H1 (cell line): ENCODE results near the gene PROK2. TPM values are rescaled to one million over a fixed set of nuclear protein-coding genes. Genes with fewer than 3 reads are reported as not detected.
A peak's percentile ranks its signal among the peaks of the same experiment; 100 is the strongest.

Experiments
- CTCF ChIA-PET: fragments of 300-600 bp; sonication (Branson Sonifier 250); formaldehyde crosslinking; loops from one replicate; lab custom pipeline; 2021; ENCODE audit not compliant: partially characterized antibody; lab: Charles Lee
- POLR2A ChIA-PET: fragments of 300-600 bp; sonication (Branson Sonifier 250); formaldehyde crosslinking; loops from one replicate; lab custom pipeline; 2021; ENCODE audit warnings: inconsistent platforms; ENCODE audit not compliant: partially characterized antibody; lab: Charles Lee
- DNase-seq, 2 experiments: peaks; one replicate each; pipeline versions ENCODE4 v3.0.0 to v3.0.0-alpha.2; 2010 to 2022; ENCODE audit warnings: low spot score in 2 of 2, low read depth in 1 of 2, mixed read lengths in 1 of 2
- FAIRE-seq: peaks from 2 replicates; lab custom pipeline; 2011; peaks lifted over from hg19 to GRCh38; lab: Jason Lieb, UNC
- H2AFZ ChIP-seq: 2 replicates; pipeline ENCODE4 v1.8.1; 2012; ENCODE audit warnings: low read length, inconsistent platforms
- H2AK5ac ChIP-seq: 2 replicates; pipeline ENCODE4 v1.6.1; 2013; ENCODE audit warnings: low read depth, low read length
- H2BK120ac ChIP-seq: replicated peaks from 2 replicates; pipeline ENCODE3; 2013; ENCODE audit warnings: low read depth, low read length, inconsistent platforms
- H2BK12ac ChIP-seq: 2 replicates; pipeline ENCODE4 v1.6.1; 2013; ENCODE audit warnings: low read depth, low read length
- H2BK15ac ChIP-seq: 2 replicates; pipeline ENCODE4 v1.6.1; 2013; ENCODE audit warnings: low read length
- H2BK20ac ChIP-seq: 2 replicates; pipeline ENCODE4 v1.6.1; 2013; ENCODE audit warnings: low read length
- H2BK5ac ChIP-seq: 2 replicates; pipeline ENCODE4 v1.6.1; 2013; ENCODE audit warnings: low read depth, low read length
- H3K14ac ChIP-seq: 2 replicates; pipeline ENCODE4 v1.6.1; 2013; ENCODE audit warnings: inconsistent platforms; ENCODE audit not compliant: insufficient read length
- H3K18ac ChIP-seq: 2 replicates; pipeline ENCODE4 v1.6.1; 2013; ENCODE audit warnings: low read length; ENCODE audit errors: extremely low read depth
- H3K23ac ChIP-seq: 2 replicates; pipeline ENCODE4 v1.6.1; 2013; ENCODE audit warnings: inconsistent platforms; ENCODE audit not compliant: insufficient read length
- H3K23me2 ChIP-seq: 2 replicates; pipeline ENCODE4 v1.6.1; 2013; ENCODE audit warnings: low read depth, low read length
- H3K27ac ChIP-seq: 2 replicates; pipeline ENCODE4 v1.6.1; 2011; ENCODE audit warnings: low read depth, low read length, inconsistent platforms
- H3K27me3 ChIP-seq, 4 experiments: replicated peaks in 1 of 4; 1 replicate in 1 of 4; 2 replicates in 3 of 4; pipeline versions ENCODE4 v1.6.1 to v1.8.1; 2011 to 2013; ENCODE audit warnings: low read length in 3 of 4, mild to moderate bottlenecking in 3 of 4, inconsistent platforms in 2 of 4, mixed read lengths in 2 of 4, moderate library complexity in 1 of 4; ENCODE audit not compliant: control insufficient read depth in 3 of 4, insufficient read depth in 3 of 4; ENCODE audit errors: extremely low read depth in 1 of 4
- H3K36me3 ChIP-seq, 4 experiments: 2 replicates each; pipeline versions ENCODE4 v1.6.1 to v1.8.1; 2011 to 2013; ENCODE audit warnings: mild to moderate bottlenecking in 4 of 4, low read length in 3 of 4, moderate library complexity in 2 of 4, control low read depth in 1 of 4, inconsistent platforms in 1 of 4; ENCODE audit not compliant: insufficient read depth in 4 of 4, control insufficient read depth in 2 of 4
- H3K4ac ChIP-seq: replicated peaks from 2 replicates; pipeline ENCODE3; 2013; ENCODE audit warnings: low read length, low read depth, mixed read lengths, inconsistent platforms; ENCODE audit not compliant: insufficient read length
- H3K4me1 ChIP-seq, 4 experiments: replicated peaks in 1 of 4; 1 replicate in 1 of 4; 2 replicates in 3 of 4; pipeline versions ENCODE4 v1.6.1 to v1.8.1; 2011 to 2013; ENCODE audit warnings: low read length in 3 of 4, inconsistent platforms in 2 of 4, mixed read lengths in 1 of 4; ENCODE audit not compliant: insufficient read depth in 4 of 4, control insufficient read depth in 3 of 4
- H3K4me2 ChIP-seq, 2 experiments: 2 replicates each; pipeline versions ENCODE4 v1.6.1 to v1.8.1; 2011 to 2013; ENCODE audit warnings: low read depth in 2 of 2, low read length in 2 of 2, control low read depth in 1 of 2, inconsistent platforms in 1 of 2, mild to moderate bottlenecking in 1 of 2; ENCODE audit not compliant: insufficient read depth in 1 of 2
- H3K4me3 ChIP-seq, 4 experiments: fragments of 200-600, 300-600 bp in 1 of 4; sonication (generic), shearing (Covaris generic), sonication (Bioruptor Twin) in 1 of 4; 2 replicates each; pipeline versions ENCODE4 v1.5.1 to v1.8.1; 2011 to 2016; ENCODE audit warnings: low read length in 4 of 4, low read depth in 3 of 4, control low read depth in 2 of 4, inconsistent platforms in 2 of 4, mild to moderate bottlenecking in 2 of 4, mixed read lengths in 1 of 4, moderate library complexity in 1 of 4; ENCODE audit not compliant: insufficient read depth in 2 of 4; ENCODE audit errors: extremely low read depth in 1 of 4
- H3K56ac ChIP-seq: replicated peaks from 2 replicates; pipeline ENCODE3; 2013; ENCODE audit warnings: low read depth, mild to moderate bottlenecking, mixed read lengths, low read length, inconsistent platforms; ENCODE audit not compliant: insufficient read length
- H3K79me1 ChIP-seq: 2 replicates; pipeline ENCODE4 v1.6.1; 2013; ENCODE audit warnings: low read depth, low read length, control low read depth
- H3K79me2 ChIP-seq, 2 experiments: 2 replicates each; pipeline versions ENCODE4 v1.6.1 to v1.8.1; 2012 to 2013; ENCODE audit warnings: low read length in 2 of 2, mild to moderate bottlenecking in 2 of 2, inconsistent platforms in 1 of 2; ENCODE audit not compliant: insufficient read depth in 2 of 2, control insufficient read depth in 1 of 2
- H3K9ac ChIP-seq, 4 experiments: replicated peaks in 1 of 4; 1 replicate in 1 of 4; 2 replicates in 3 of 4; pipeline versions ENCODE4 v1.6.1 to v1.8.1; 2011 to 2013; ENCODE audit warnings: low read depth in 3 of 4, low read length in 3 of 4, control low read depth in 2 of 4, mild to moderate bottlenecking in 2 of 4, moderate library complexity in 2 of 4, inconsistent platforms in 1 of 4; ENCODE audit errors: extremely low read depth in 1 of 4
- H3K9me3 ChIP-seq, 2 experiments: 2 replicates each; pipeline versions ENCODE4 v1.6.1 to v1.8.1; 2012 to 2013; ENCODE audit warnings: mild to moderate bottlenecking in 2 of 2, moderate library complexity in 2 of 2, control low read depth in 1 of 2, inconsistent platforms in 1 of 2, low read depth in 1 of 2, low read length in 1 of 2, mixed read lengths in 1 of 2; ENCODE audit not compliant: insufficient read depth in 2 of 2
- H4K20me1 ChIP-seq, 2 experiments: replicated peaks in 1 of 2; 2 replicates each; pipeline versions ENCODE3 to v1.8.1; 2011 to 2013; ENCODE audit warnings: inconsistent platforms in 2 of 2, low read length in 2 of 2, mild to moderate bottlenecking in 1 of 2; ENCODE audit not compliant: insufficient read depth in 2 of 2, control insufficient read depth in 1 of 2
- H4K5ac ChIP-seq: 2 replicates; pipeline ENCODE4 v1.6.1; 2013; ENCODE audit warnings: low read length, low read depth, mixed read lengths, inconsistent platforms; ENCODE audit not compliant: insufficient read length
- H4K8ac ChIP-seq: 2 replicates; pipeline ENCODE4 v1.8.0; 2013; ENCODE audit warnings: mild to moderate bottlenecking, moderate library complexity, low read length, inconsistent platforms; ENCODE audit not compliant: insufficient read depth; ENCODE audit errors: extremely low read depth
- H4K91ac ChIP-seq: replicated peaks from 2 replicates; pipeline ENCODE3; 2013; ENCODE audit warnings: low read length, mixed read lengths, inconsistent platforms; ENCODE audit not compliant: insufficient read length
- CBX8 ChIP-seq: fragments of 300-800, 300-1000 bp; sonication (generic); IDR thresholded peaks from 2 replicates; pipeline ENCODE4 v1.7.1; 2016; ENCODE audit warnings: low read depth, low read length, borderline replicate concordance
- CREB1 ChIP-seq: IDR thresholded peaks from 2 replicates; pipeline ENCODE4 v1.6.1; 2012; ENCODE audit warnings: inconsistent platforms
- CTBP2 ChIP-seq: IDR thresholded peaks from 2 replicates; pipeline ENCODE4 v1.7.0; 2011; ENCODE audit warnings: borderline replicate concordance, mild to moderate bottlenecking, moderate library complexity, mixed read lengths, low read length; ENCODE audit not compliant: insufficient read depth, insufficient read length
- HDAC2 ChIP-seq, 2 experiments: fragments of 300-600 bp in 1 of 2; sonication (generic) in 1 of 2; IDR thresholded peaks; 2 replicates each; pipeline ENCODE4 v1.6.1; 2011 to 2012; ENCODE audit warnings: low read depth in 2 of 2, low read length in 2 of 2, mild to moderate bottlenecking in 2 of 2, moderate library complexity in 2 of 2, borderline replicate concordance in 1 of 2, inconsistent platforms in 1 of 2
- KDM1A ChIP-seq: fragments of 200-600, 300-600 bp; sonication (generic); IDR thresholded peaks from 2 replicates; pipeline ENCODE4 v1.7.1; 2016; ENCODE audit warnings: mild to moderate bottlenecking, low read length, borderline replicate concordance
- KDM5A ChIP-seq: fragments of 200-600 bp; IDR thresholded peaks from 2 replicates; pipeline ENCODE4 v1.7.1; 2012; ENCODE audit warnings: mild to moderate bottlenecking, low read length, inconsistent platforms, mixed read lengths
- MAFK ChIP-seq: IDR thresholded peaks from 2 replicates; pipeline ENCODE4 v1.6.1; 2012; ENCODE audit warnings: low read depth, mild to moderate bottlenecking, improper control_type of control experiment, low read length
- NANOG ChIP-seq: IDR thresholded peaks from 2 replicates; pipeline ENCODE4 v1.6.1; 2011; ENCODE audit warnings: low read length, low read depth, mild to moderate bottlenecking, inconsistent platforms; ENCODE audit not compliant: insufficient read depth, poor library complexity, severe bottlenecking
- RAD21 ChIP-seq, 2 experiments: IDR thresholded peaks in 1 of 2; conservative IDR thresholded peaks in 1 of 2; 2 replicates each; pipeline ENCODE4 v1.6.1; 2011; ENCODE audit warnings: low read depth in 2 of 2, low read length in 2 of 2, improper control_type of control experiment in 1 of 2, inconsistent platforms in 1 of 2, mild to moderate bottlenecking in 1 of 2, moderate library complexity in 1 of 2
- SIRT6 ChIP-seq: IDR thresholded peaks from one replicate; pipeline ENCODE4 v1.7.1; 2012; ENCODE audit warnings: low read length, inconsistent platforms
- SP4 ChIP-seq: IDR thresholded peaks from 2 replicates; pipeline ENCODE4 v1.6.1; 2012; ENCODE audit warnings: low read length, inconsistent platforms
- TAF1 ChIP-seq: IDR thresholded peaks from 2 replicates; pipeline ENCODE4 v1.6.1; 2011; ENCODE audit warnings: mild to moderate bottlenecking, low read depth, low read length
- TAF7 ChIP-seq: optimal IDR thresholded peaks from 2 replicates; pipeline ENCODE3; 2011; ENCODE audit warnings: low read depth, mild to moderate bottlenecking, inconsistent platforms, low read length, moderate library complexity, borderline replicate concordance
- whole genome bisulfite sequencing, 2 experiments: shearing (Covaris generic) in 1 of 2; methylation state at CpG; one replicate each; pipeline versions ENCODE4 v1.1.6 to v1.1.7; 2013 to 2015; ENCODE audit warnings: low lambda C conversion rate in 2 of 2, mixed read lengths in 2 of 2, inconsistent platforms in 1 of 2, low coverage in 1 of 2, missing lambda C conversion rate in 1 of 2; ENCODE audit not compliant: insufficient replicate concordance in 2 of 2, insufficient coverage in 1 of 2, insufficient read length in 1 of 2; ENCODE audit errors: extremely low coverage in 1 of 2, missing lambda C conversion rate in 1 of 2; 5-methylcytosine and 5-hydroxymethylcytosine counted together
- polyA plus RNA-seq, 7 experiments: library from polyadenylated mRNA; depleted of rRNA in 3 of 7; stranded (reverse) in 5 of 7; unstranded in 2 of 7; fragments of >200 nt in 5 of 7; fragments of 200-250 nt in 2 of 7; gene quantifications; 1 replicate in 5 of 7; 2 replicates in 1 of 7; 4 replicates in 1 of 7; pipeline versions ENCODE4 v1.2.1 to v1.2.3, GENCODE V29; 2011 to 2013; ENCODE audit warnings: missing spikeins in 2 of 7, mixed read lengths in 2 of 7
- total RNA-seq: library from RNA; stranded (reverse); fragmentation: NEBNext Ultra II Directional; extraction: Animal tissue kit (Norgen Biotek cat#: 25700); gene quantifications from 2 replicates; pipeline ENCODE4 v1.2.1, GENCODE V29; 2021

PROK2 gene
- total and polyA plus RNA-seq, 2 of the 8 experiments (the other 6 are each of a cell fraction or from before 2014, with no cell fraction given) = 0.50 to 1.8 TPM

DNA sequence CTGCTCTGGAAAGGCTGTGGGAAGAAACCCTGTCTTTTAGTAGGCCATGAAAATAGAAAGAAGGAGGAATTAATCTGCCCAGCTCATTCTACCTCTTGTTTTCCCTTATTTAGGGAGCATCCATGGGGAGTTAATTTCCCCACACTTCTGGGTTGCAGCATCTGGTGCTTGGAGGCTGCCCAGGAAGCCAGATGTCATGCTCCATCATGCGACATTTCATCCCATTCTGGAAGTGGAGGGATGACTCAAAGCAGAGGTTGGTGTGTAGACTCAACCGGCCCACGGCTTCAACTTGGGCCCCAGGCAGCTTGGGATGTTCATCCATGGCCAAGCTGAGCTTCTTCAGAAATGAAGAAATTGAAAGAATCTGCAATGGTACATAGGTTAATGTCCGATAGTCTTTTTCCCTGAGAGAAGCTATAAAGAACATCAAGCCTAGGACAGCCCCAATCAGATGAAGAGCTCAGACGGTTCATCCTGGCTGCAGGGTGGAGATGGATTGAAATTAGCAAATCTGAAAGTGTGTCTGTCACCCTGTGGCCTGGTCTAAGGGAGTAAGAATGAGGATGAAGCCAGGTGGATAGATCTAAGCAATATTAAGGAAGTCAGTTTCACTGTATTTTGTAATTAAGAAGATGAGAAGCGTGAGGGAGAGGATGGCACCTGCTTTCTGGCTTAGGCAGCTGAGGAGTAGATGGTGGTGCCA, 24.5 kb upstream of the PROK2 start:
- no peak overlapping the region for H2BK120ac ChIP-seq
- CTCF ChIA-PET = interaction anchor here (0.7 to 1.3 kb wide), 3 partner anchors 10 to 1102 kb away, joined by 3 to 6 read pairs (median 5); no protein-coding TSS in a partner anchor
- H2AK5ac ChIP-seq = no peak overlapping the region
- no peak overlapping the region for H3K4me2 ChIP-seq
- no peak overlapping the region for H3K9ac ChIP-seq
- no peak overlapping the region for H4K8ac ChIP-seq
- no peaks in the 10 kb centered on the region for H4K20me1 ChIP-seq
- no peak overlapping the region for H2BK20ac ChIP-seq
- no peaks in the 10 kb centered on the region for H3K23me2 ChIP-seq
- DNase-seq = peak in 1 of 2 experiments; percentile 16
- POLR2A ChIA-PET = no interaction called here
- no peaks in the 10 kb centered on the region for H3K79me2 ChIP-seq
- FAIRE-seq = no peak
- no peak overlapping the region for H3K23ac ChIP-seq
- no peak overlapping the region for H3K4ac ChIP-seq
- no peak overlapping the region for H3K14ac ChIP-seq
- H2BK12ac ChIP-seq = no peak overlapping the region
- WGBS, 2 experiments = 86% methylated on average over 6 of the region's 6 CpGs; no CpG with 5 or more reads in 1 of the 2 experiments
- H3K56ac ChIP-seq = no peak overlapping the region
- H3K4me1 ChIP-seq = no peaks in the 10 kb centered on the region
- H2BK15ac ChIP-seq = no peak overlapping the region
- H3K79me1 ChIP-seq = no peaks in the 10 kb centered on the region
- H3K27ac ChIP-seq = no peak overlapping the region
- no peaks in the 10 kb centered on the region for H3K9me3 ChIP-seq
- no peak overlapping the region for H3K4me3 ChIP-seq
- no peak overlapping the region for H4K91ac ChIP-seq
- H2AFZ ChIP-seq = no peak overlapping the region
- H4K5ac ChIP-seq = no peak overlapping the region
- no peak overlapping the region for H3K18ac ChIP-seq
- H3K36me3 ChIP-seq = no peaks in the 10 kb centered on the region
- H2BK5ac ChIP-seq = no peak overlapping the region
- H3K27me3 ChIP-seq = no peaks in the 10 kb centered on the region
- TF ChIP-seq SIRT6 (no peak), MAFK (no peak), CREB1 (no peak), TAF7 (no peak), SP4 (no peak), NANOG (no peak), CTBP2 (no peak), HDAC2 (IDR thresholded peaks at IDR 0.05; ENCODE audit: borderline replicate concordance in 1 of 2, low read depth in 2 of 2, low read length in 2 of 2) (no peak), RAD21 (IDR thresholded peaks at IDR 0.05 in 1 of 2, conservative IDR thresholded peaks at IDR 0.05 in 1 of 2; ENCODE audit: low read depth in 2 of 2, low read length in 2 of 2) (no peak), KDM5A (no peak), KDM1A (no peak), CBX8 (no peak), TAF1 (no peak)
